Measurements from ENCODE around the gene MLPH.

Gene MLPH

DNA sequence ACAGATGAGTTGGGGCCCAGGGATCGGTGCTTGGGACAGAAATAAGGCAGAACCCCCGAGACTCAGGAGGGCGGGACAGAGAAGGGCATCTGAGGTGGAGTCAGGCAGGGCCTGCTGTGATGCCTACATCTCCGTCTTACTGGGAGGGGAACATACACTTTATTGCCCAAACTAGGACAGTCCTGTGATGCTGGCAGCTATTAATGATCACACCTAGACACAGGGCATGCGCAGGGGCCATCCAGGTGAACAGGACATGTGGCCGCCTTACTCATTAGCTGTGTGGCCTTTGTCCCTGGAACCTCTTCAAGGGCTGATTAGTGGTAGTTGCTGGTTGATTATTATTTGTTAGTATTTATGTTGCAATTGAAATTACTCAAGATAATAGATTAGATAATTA lies 33.2 kb downstream of the MLPH start:
- DNase-seq (ENCODE audit: low spot score): no peak

DNA sequence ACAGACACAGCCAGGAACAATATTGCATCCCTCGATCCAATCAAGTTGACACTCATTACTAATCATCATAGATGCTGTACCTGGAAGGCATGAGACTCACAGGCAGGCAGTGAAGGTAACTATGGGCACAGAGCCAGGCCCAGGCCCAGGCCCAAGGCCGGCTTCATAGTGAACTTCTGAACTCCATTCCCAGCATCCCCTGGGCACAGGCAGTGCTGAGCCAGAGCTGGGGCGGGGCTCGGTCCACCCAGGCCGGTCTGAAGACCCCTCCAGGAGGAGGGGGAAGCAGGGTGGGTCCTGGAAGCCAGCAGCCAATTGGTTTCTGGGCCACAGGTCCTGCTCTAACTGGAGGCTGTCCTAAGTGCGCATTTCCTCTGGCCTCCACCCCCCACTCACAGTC lies 37.6 kb downstream of the MLPH start:
- DNase-seq (ENCODE audit: low spot score): no peak

DNA sequence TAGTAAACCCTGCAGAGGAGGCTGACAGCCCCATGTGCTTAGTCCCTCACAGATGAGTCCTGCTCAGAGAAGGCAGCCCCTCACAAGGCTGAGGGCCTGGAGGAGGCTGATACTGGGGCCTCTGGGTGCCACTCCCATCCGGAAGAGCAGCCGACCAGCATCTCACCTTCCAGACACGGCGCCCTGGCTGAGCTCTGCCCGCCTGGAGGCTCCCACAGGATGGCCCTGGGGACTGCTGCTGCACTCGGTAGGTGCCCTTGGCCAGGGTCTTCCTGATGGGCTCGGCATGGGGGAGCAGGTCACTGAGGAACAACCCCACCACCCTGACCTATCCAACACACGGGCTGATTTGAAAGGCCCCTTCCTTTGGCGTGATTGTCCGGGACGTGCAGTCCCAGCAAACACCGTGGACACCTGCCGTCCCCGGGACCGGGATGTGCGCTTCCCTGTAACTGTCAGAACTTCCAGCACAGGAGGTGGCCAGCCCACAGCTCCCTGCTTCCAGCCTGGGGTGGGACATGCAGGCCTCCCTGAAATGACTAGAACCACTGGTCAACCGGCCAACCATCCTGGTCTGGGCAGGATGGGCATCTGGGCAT lies 38.6 kb downstream of the MLPH start:
- DNase-seq (ENCODE audit: low spot score): no peak

DNA sequence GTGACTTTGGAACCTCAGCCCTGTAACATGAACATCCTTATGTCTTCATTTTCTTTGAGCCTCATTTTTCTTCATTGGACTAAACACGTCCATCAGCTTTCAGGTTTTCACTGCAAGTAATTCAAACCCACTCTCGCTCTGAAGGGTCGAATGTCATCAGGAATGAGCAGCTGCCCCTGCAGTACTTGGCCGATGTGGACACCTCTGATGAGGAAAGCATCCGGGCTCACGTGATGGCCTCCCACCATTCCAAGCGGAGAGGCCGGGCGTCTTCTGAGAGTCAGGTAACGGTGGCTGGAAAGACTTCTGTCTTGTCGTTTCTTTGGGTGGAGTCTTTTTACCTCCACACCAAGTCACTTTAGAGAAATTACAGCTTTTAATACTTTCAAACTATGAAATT lies 40.2 kb downstream of the MLPH start:
- DNase-seq (ENCODE audit: low spot score): no peak

DNA sequence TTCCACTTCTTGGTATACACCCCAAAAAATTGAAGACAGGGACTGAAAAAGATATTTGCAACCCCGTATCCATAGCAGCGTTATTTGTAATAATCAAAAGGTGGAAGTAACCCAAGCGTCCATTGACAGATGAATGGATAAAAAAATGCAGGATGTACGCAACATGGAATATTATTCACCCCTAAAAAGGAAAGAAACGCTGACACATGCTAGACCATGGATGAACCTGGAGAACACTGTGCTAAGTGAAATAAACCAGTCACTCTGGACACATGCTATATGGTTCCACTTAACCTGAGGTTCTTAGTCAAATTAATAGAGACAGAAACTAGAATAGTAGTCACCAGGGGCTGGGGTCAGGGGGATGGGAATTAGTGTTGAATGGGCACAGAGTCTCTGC lies 40.7 kb downstream of the MLPH start:
- DNase-seq (ENCODE audit: low spot score): no peak

GRCh38 chr2:237529452-237530402 lies 42.7 kb downstream of the MLPH start:
- DNase-seq (ENCODE audit: low spot score): no peak

DNA sequence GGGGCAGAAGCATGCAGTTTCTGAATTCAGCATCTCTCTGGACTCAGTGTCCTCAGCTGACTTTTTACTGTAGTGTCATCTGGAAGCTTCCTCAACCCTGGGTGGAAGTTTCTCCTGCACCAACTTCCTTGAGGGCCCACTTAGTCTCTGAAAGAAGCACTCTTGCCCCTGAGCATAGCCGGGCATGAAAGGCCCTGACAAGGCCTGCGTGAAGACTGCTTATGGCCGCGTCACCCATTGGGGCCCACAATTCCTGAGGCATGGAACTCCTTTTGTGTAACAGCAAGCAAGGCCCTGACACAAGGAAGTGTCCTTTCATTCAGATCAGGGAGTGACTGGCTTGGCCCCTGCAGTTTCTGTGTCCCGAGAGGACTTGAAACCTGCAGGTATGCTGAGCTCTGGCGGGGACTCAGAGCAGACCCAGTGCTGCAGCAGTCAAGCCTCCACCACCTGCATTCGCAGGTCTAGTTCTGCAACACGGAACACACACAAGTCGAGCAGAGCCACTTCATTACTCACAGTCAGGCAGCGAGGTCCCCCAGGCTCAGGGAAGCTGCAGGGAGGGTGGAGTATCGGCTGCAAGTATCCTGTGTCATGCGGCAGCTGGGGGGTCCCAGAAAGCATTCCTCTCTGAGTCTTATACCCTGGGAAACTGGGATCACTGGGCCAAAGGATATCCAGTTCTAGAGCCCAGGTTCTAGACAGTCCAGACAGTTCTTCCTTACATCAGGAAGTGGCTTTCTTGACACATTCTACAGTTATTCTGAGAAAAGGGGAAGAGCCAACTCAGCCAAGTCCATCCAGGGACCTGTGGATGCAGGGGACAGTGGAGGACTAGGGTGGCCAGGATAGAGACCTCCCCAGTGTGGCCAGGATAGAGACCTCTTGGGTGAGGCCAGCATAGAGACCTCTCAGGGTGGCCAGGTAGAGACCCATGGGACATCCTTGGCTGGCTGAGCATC lies 43.7 kb downstream of the MLPH start:
- no peak for DNase-seq (ENCODE audit: low spot score)

- DNase-seq (ENCODE audit: low spot score): no peak
Measured at GRCh38 chr2:237532160-237532559, 45.1 kb downstream of the MLPH start.

DNA sequence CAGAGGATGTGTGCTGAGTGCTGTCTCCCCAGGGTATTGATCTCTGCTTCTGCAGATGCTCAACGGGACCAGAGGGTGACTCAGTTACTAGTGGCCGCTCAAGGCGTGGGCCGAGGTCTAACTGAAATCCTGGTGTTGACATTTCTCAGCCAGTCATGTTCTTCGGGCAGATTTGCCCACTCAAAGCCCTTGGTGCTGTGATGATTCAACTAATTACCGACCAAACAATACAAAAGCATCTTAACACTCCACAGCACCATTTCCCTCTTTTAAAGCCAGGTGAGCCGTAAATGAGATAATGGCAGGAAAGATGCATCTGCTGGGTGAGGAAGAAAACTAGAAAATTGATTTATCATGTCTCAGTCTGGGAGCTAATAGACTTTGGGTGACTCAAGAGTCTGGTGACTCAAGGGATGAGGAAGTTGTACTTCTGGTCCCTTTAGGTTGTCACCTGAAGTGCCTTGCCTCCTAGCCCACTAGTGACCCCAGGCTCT lies 46.7 kb downstream of the MLPH start:
- no peak for DNase-seq (ENCODE audit: low spot score)

- DNase-seq (ENCODE audit: low spot score): no peak
Measured at GRCh38 chr2:237534380-237534779, 47.3 kb downstream of the MLPH start.

DNA sequence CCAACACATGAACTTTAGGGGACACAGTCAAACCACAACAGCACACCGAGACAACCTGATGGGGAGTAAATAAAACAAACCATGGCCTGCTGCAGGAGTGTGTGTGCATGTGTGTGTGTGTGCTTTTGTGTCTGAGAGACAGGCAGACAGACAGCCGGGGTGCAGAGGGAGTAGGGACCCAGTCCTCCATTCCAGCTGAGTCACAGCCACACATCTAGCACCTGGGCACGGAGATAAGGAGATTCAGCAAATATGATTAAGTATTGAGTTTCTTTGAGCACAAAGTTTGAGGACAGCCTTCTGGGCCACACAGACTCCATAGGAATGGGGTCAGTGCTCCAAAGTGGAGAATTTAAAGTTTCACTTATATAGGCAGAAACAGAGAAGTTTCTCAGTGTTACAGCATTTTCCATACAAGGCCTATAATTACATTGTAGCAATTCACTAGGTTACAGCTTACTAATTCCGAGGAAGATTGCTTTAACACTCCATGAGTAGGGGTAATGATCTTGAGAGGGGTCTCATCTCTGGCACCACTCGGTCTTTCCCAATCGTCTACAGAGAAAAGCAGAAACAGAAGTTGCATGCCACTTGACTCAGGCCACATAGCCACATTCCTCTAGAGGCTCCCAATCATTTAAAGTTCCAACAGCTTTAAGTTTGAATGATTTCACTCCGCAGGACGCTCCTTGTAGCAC lies 48.5 kb downstream of the MLPH start:
- DNase-seq (ENCODE audit: low spot score): no peak

DNA sequence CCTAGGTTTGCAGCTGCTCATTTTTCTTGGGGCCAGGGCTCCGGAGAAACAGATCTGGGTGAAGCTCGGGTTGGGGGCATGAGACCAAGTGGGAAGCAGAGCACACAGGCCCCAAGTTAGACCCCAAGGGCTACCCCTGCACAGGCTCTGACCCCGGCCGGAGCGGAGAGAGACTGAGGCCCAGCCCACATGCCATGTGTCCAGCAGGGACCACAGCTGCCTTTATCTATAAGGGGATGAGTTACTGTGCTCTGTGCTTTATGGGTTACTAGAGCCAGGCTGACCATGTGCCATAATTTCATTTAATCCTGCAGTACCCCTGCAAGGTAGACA lies 49.0 kb downstream of the MLPH start:
- DNase-seq (ENCODE audit: low spot score): no peak

DNA sequence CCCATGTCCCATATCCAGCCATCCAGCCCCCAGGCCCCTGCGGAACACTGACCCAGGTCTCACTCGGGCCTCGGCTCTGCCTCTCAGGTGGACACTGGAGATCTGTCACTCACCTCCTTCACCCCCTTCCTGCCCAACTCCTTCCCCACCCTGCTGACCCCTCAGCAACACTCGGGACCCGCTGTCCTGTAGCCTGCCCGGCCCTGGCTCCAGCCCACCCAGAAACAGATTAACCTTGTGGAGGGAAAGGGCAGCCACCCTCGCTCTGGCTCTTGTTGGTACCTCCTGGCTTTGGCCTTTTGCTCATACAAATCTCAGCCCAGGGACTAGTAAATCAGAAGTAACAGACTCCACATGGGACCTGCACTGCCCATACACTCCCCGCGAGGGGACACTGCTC lies 49.6 kb downstream of the MLPH start:
- no peak for DNase-seq (ENCODE audit: low spot score)

DNA sequence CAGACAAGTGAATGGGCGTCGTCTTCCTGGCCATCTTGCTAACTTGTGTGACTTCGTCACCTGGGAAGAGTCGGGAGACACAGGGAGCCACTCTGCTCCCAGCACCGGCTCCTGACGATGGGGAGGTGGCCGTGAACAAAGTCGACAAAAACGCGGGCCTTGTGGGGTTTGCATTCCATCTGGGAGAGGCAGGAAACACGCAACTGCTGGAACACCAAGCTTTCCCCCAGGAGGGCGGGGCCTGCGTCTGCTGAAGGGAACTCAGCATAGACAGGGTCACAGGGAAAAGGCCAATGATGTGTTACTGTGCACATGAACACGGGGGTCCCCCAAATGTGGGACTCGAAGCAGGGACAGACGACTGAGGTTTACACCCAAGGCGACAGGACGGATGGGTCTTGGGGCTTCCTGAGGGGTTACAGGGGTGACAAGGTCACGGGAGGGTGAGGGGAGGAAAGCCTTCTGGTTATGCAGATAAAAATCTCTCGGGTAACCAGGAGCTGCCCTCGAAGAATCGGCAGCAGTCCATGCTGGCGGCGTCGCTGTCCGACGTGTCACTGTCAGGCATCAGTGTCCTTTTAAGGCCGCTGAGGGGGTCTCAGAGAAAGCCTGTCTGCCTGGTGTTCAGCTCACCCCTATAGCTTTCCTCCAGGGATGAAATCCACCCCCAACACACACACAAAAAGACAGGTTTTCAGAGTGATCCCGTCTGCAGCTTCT lies 51.1 kb downstream of the MLPH start:
- no peak for DNase-seq (ENCODE audit: low spot score)

GRCh38 chr2:237538901-237539300 lies 51.9 kb downstream of the MLPH start:
- DNase-seq (ENCODE audit: low spot score): no peak

DNA sequence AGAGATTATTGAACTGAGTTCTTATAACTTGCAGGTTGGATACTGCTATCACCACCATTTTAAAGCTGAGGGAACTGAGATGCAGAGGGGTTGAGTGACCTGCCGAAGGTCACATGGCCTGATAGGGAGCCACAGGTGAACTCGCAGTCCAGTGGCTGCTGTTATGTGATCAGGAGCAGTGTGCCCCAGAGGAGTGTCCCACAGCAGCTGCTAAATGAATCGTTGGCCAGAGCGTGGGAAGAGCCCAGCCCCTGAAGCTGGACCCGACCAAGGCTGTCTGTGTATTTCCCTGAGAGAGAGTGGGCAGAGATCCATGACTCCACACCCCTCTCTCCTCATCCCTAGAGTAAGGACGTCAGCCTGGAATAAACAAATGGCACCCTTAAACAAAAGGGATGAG lies 52.6 kb downstream of the MLPH start:
- no peak for DNase-seq (ENCODE audit: low spot score)

GRCh38 chr2:237540223-237540775 lies 53.2 kb downstream of the MLPH start:
- no peak for DNase-seq (ENCODE audit: low spot score)

- DNase-seq (ENCODE audit: low spot score): no peak
Measured at GRCh38 chr2:237540823-237541222, 53.8 kb downstream of the MLPH start.

DNA sequence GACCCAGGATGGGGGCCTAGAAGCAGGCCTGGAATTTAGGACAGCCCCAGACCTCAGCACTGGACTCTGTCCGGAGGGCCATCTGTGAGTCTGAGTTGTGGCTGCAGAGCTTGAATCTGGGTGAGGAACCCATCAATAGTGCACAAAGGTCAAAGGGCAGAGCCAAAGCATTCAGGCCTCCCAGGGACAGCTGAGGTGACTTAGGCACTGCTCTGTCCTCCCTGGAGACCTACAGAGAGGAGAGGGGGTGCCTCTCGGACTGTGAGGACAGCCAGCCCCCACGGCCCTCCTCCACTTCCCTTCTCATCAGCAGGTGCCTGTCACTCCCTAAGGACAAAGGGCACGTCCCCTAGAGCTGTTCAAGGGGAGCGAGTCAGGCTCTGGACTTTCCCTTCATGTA lies 54.2 kb downstream of the MLPH start:
- no peak for DNase-seq (ENCODE audit: low spot score)

DNA sequence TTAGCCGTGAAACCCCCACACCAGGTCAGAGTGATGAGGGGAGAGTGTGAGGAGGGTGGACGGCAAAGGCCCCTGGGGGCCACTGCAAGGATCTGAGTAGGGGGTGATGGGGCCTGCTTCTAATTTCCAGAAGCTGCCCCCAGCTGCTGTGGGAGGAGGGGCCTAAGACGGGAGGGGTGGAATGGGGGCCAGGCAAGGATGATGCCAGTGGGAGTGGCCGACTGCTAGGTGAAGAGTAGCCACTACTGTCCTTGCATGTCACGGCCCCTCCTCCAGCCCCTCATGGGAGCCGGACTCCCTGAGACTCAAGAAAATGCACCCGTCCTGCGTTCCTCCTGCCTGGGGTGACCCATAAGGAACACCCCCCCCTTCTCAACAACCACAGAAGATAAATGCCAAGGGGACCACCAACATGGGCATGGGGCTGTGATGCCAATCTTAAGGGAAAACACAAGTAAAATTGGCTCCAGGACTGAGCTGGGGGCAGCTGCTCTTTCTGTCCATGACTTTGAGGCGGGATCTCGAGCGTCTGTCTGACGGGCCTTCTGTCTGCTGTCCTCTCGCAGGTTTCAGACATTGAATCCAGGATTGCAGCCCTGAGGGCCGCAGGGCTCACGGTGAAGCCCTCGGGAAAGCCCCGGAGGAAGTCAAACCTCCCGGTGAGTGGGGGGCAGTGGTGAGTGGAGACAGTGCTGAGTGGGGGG lies 55.1 kb downstream of the MLPH start:
- DNase-seq (ENCODE audit: low spot score): no peak
